Muscle layer of colon (tissue), 2 donors: Measurements from ENCODE around the gene PREP.
A peak's percentile ranks its signal among the peaks of the same experiment; 100 is the strongest.

Source experiments
- H3K27ac ChIP-seq: one replicate; pipeline ENCODE4 v1.7.0; 2013; ENCODE audit warnings: low read depth, mild to moderate bottlenecking, low read length, moderate library complexity
- H3K27me3 ChIP-seq, 2 donors: one replicate each; pipeline ENCODE4 v1.7.0; 2013; ENCODE audit warnings: low read length in 2 of 2, mild to moderate bottlenecking in 2 of 2; ENCODE audit not compliant: insufficient read depth in 2 of 2, control insufficient read depth in 1 of 2
- H3K36me3 ChIP-seq: one replicate; pipeline ENCODE4 v1.7.0; 2013; ENCODE audit warnings: mild to moderate bottlenecking, low read length; ENCODE audit not compliant: insufficient read depth
- H3K4me1 ChIP-seq: one replicate; pipeline ENCODE4 v1.7.0; 2013; ENCODE audit warnings: mild to moderate bottlenecking, low read length; ENCODE audit not compliant: insufficient read depth
- H3K4me3 ChIP-seq, 2 donors: one replicate each; pipeline ENCODE4 v1.7.0; 2013; ENCODE audit warnings: low read length in 2 of 2, low read depth in 1 of 2, mild to moderate bottlenecking in 1 of 2, moderate library complexity in 1 of 2
- H3K9ac ChIP-seq: one replicate; pipeline ENCODE4 v1.7.0; 2013; ENCODE audit warnings: low read length
- H3K9me3 ChIP-seq: one replicate; pipeline ENCODE4 v1.7.0; 2013; ENCODE audit warnings: mild to moderate bottlenecking, low read length
- donor health status: abdominal sarcoma.
- donor health status: Adenocarcinoma of cecum.

Gene PREP

DNA sequence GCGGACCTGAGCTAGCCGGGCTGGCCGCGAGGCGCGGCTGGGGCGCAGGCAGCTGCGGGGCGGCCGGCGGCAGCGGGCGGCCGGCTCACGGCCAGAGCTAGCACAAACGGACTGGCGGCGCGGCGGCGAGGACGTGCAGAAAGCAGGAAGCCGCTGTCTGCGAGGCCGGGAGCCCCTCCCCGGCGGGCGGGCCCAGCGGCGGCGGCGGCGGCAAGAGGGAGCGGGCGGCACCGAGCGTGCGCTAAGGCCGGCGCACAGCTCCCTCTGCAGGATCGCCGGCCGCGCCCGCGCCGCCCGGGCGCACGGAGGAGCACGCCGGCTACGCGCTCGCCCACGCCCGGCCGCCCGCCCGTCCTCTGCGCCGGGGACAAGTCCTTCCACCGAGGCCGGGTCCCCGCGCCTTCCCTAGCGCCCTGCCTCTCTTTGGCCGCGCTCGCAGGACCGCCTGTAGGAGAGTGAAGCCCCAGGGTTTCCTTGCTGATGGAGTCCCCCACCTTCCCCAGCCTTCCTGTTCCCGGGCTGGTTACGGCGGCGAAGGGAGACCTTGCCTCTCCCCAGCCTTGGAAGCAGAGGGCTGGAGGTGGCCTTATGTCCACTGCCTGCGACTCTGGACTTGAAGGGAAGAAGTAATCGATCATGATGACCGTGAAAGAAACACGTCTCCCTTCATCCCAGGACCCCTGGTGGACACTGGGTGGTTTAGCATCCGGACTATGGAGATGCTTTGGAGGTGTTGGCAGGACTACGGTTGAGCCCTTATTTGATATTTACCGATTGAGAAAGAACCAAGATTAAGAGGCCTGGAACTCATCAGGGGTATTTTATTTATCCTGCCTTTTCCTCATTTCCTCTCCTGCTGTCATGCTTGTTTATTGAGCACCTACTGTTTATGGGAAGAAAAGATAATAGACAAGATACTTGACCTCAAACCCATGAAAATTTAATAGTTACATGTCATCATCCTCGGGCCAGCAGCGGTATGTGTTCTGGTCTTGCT lies at the start of gene PREP:
Gene PREP (minus strand): TSS at position 144 of the 997 bp plus-strand sequence. CDS start 191 bp downstream, outside the sequence.
- peak within 1 kb of the TSS; percentile 77 for H3K27ac ChIP-seq
- H3K9me3 ChIP-seq, result no peaks in the 10 kb centered on the region
- no peaks in the 10 kb centered on the region for H3K36me3 ChIP-seq
- peaks cover 23% of the 10 kb centered on the region for H3K4me1 ChIP-seq
- peak within 1 kb of the TSS; percentile 79 to 82 for H3K4me3 ChIP-seq
- H3K27me3 ChIP-seq, result no peaks in the 10 kb centered on the region
- peak within 1 kb of the TSS; percentile 20 for H3K9ac ChIP-seq

DNA sequence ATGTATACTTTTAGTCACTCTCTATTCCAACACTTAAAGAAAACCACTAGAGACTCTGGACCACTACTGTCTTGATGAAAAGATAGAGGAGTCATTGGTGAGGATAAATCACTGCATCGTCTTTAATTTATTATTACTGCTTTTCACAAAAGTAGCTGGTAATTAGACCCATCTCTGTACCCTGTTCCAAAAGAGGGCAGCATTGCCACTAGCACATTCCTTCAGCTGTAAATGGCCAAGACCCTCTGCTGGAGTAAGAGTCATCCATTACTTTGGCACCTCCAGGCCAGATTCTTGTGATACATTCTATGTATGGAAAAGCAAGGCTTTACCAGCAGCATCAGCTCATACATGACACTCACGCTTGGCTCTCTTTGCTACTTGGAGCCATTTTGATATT lies 49.5 kb upstream of the PREP start:
- H3K9me3 ChIP-seq, result no peaks in the 10 kb centered on the region
- no peak overlapping the region for H3K9ac ChIP-seq
- no peaks in the 10 kb centered on the region for H3K4me1 ChIP-seq
- H3K4me3 ChIP-seq, result no peak overlapping the region
- H3K27me3 ChIP-seq, result no peaks in the 10 kb centered on the region
- H3K27ac ChIP-seq, result no peak overlapping the region
- no peaks in the 10 kb centered on the region for H3K36me3 ChIP-seq

- Histone ChIP-seq H3K27me3 (no peaks in the 10 kb centered on the region), H3K4me3 (no peak overlapping the region), H3K27ac (no peak overlapping the region), H3K36me3 (no peaks in the 10 kb centered on the region), H3K9me3 (no peaks in the 10 kb centered on the region), H3K9ac (no peak overlapping the region), H3K4me1 (no peaks in the 10 kb centered on the region)
Observed at GRCh38 chr6:105449756-105450390, 47.0 kb upstream of the PREP start.

DNA sequence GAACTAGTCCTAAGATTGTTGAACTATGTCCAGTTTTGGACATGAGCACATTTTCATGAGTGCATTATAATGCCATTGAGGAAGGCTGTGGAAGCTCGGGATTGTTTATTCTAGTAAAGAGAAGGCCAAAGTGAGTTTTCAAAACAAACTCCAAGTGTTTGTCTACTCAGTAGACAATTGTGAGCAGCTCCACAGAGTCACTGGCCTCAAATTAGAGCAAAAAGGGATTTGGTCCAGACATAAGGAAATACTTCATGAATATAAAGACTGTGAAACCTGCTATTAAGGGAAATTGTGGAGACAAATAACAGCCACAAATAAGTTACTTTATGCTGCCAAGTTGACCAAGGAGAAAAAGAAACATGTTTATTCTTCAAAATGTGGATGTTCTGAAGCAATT lies 42.6 kb upstream of the PREP start:
- Histone ChIP-seq H3K4me1 (no peaks in the 10 kb centered on the region), H3K36me3 (no peaks in the 10 kb centered on the region), H3K4me3 (no peak overlapping the region), H3K27me3 (no peaks in the 10 kb centered on the region), H3K9ac (no peak overlapping the region), H3K9me3 (no peaks in the 10 kb centered on the region), H3K27ac (no peak overlapping the region)

GRCh38 chr6:105443941-105444340 lies 41.1 kb upstream of the PREP start:
- Histone ChIP-seq H3K36me3 (no peaks in the 10 kb centered on the region), H3K4me3 (no peak overlapping the region), H3K9ac (no peak overlapping the region), H3K9me3 (no peaks in the 10 kb centered on the region), H3K4me1 (no peaks in the 10 kb centered on the region), H3K27me3 (no peaks in the 10 kb centered on the region), H3K27ac (no peak overlapping the region)

- Histone ChIP-seq H3K27ac (no peak overlapping the region), H3K27me3 (no peaks in the 10 kb centered on the region), H3K9ac (no peak overlapping the region), H3K9me3 (no peaks in the 10 kb centered on the region), H3K4me1 (no peaks in the 10 kb centered on the region), H3K36me3 (no peaks in the 10 kb centered on the region), H3K4me3 (no peak overlapping the region)
Observed at GRCh38 chr6:105442369-105442768, 39.5 kb upstream of the PREP start.

GRCh38 chr6:105437236-105437635 lies 34.4 kb upstream of the PREP start:
- no peak overlapping the region for H3K9ac ChIP-seq
- no peak overlapping the region for H3K4me3 ChIP-seq
- no peaks in the 10 kb centered on the region for H3K27me3 ChIP-seq
- no peaks in the 10 kb centered on the region for H3K36me3 ChIP-seq
- H3K4me1 ChIP-seq, result no peaks in the 10 kb centered on the region
- no peaks in the 10 kb centered on the region for H3K9me3 ChIP-seq
- H3K27ac ChIP-seq, result no peak overlapping the region

DNA sequence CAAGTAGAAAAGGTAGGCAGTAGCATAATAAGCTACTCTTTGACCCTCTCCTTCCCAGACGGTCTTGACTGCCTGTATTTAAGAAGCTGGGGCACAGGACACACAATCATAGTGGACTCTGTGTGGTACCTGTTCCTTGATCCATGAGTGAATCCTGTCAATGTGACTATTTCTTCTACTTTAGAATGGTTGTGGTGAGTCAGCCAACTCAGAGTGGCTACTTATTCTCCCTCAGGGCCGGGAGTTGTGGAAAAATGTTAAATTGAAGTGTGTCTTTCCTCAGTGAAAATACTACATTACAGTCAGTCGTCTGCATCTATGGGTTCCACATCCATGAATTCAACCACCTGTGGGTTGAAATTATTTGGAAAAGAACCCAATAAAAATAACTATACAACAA lies 30.8 kb upstream of the PREP start:
- Histone ChIP-seq H3K27ac (no peak overlapping the region), H3K9me3 (no peaks in the 10 kb centered on the region), H3K4me3 (no peak overlapping the region), H3K9ac (no peak overlapping the region), H3K36me3 (no peaks in the 10 kb centered on the region), H3K4me1 (no peaks in the 10 kb centered on the region), H3K27me3 (no peaks in the 10 kb centered on the region)

DNA sequence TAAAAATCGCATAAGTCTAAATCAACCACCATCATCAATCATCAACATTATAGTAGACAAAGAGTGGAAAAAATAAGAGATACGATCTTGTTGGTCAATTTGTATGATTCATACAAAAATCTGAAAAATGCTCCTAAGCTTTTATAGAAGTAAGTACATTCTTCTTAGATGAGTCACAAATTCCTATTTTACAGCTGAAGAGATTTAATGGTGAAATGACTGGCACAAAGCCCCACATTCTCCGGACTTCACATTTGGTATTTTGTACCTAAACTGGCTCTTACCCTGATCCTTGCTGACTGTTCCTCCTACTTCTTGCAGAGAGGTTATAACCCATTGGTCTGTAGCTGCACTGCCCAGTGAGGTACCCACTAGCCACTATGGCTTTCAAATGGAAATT lies 29.9 kb upstream of the PREP start:
- H3K9me3 ChIP-seq, result no peaks in the 10 kb centered on the region
- H3K27me3 ChIP-seq, result no peaks in the 10 kb centered on the region
- H3K4me1 ChIP-seq, result no peaks in the 10 kb centered on the region
- H3K27ac ChIP-seq, result no peak overlapping the region
- no peak overlapping the region for H3K4me3 ChIP-seq
- H3K9ac ChIP-seq, result no peak overlapping the region
- no peaks in the 10 kb centered on the region for H3K36me3 ChIP-seq

- Histone ChIP-seq H3K27ac (no peak overlapping the region), H3K9me3 (no peaks in the 10 kb centered on the region), H3K36me3 (no peaks in the 10 kb centered on the region), H3K4me3 (no peak overlapping the region), H3K9ac (no peak overlapping the region), H3K4me1 (no peaks in the 10 kb centered on the region), H3K27me3 (no peaks in the 10 kb centered on the region)
Observed at GRCh38 chr6:105431226-105431625, 28.3 kb upstream of the PREP start.

DNA sequence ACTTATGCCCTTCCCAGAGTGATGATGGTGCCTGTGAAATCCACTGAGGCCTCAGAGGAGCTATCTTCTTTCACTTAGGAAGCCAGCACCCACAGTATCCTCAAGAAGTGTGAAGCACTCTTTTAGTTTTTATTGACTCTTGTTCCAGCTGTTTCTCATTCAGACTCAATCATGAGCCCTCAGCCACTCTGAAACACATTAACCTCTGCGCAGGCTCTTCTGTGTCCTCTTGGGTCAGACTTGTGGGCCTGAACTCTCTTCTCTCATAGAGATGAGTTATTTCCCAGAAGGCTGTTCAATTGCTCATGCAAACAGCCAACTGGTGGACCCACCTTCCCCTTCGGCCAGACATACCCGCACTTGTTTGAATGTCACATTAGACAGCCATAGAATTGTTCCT lies 27.8 kb upstream of the PREP start:
- H3K4me1 ChIP-seq, result no peaks in the 10 kb centered on the region
- H3K36me3 ChIP-seq, result no peaks in the 10 kb centered on the region
- H3K9ac ChIP-seq, result no peak overlapping the region
- H3K27me3 ChIP-seq, result no peaks in the 10 kb centered on the region
- H3K9me3 ChIP-seq, result no peaks in the 10 kb centered on the region
- no peak overlapping the region for H3K4me3 ChIP-seq
- H3K27ac ChIP-seq, result no peak overlapping the region
